Coronary artery (tissue), 2 donors: Measurements from ENCODE around the gene RDH16.
A peak's percentile ranks its signal among the peaks of the same experiment; 100 is the strongest.

ENCODE experiments used
- DNase-seq: peaks from one replicate; pipeline ENCODE4 v3.0.0-alpha.2; 2017; ENCODE audit warnings: low spot score
- H3K27ac ChIP-seq, 2 donors: fragments of 200-600 bp; sonication (generic); one replicate each; pipeline ENCODE4 v1.5.1; 2016 to 2019
- H3K4me3 ChIP-seq: fragments of 200-600 bp; sonication (generic); 2 replicates; pipeline ENCODE4 v1.5.1; 2016; ENCODE audit warnings: mild to moderate bottlenecking, moderate library complexity
- CTCF ChIP-seq: fragments of 200-600 bp; sonication (generic); IDR thresholded peaks from one replicate; pipeline ENCODE4 v1.5.1; 2019; ENCODE audit warnings: antibody characterized with exemption

Gene RDH16

GRCh38 chr12:57000393-57000792, 43.0 kb upstream of the RDH16 start:
- no peak for TF ChIP-seq CTCF
- no peak for DNase-seq
- Histone ChIP-seq H3K4me3 (no peak overlapping the region), H3K27ac (no peak overlapping the region)

GRCh38 chr12:56999456-56999855, 42.0 kb upstream of the RDH16 start:
- no peak overlapping the region for H3K4me3 ChIP-seq
- DNase-seq = no peak
- no peak for TF ChIP-seq CTCF
- no peak overlapping the region for H3K27ac ChIP-seq

- TF ChIP-seq CTCF = no peak
- Histone ChIP-seq H3K27ac (no peak overlapping the region), H3K4me3 (no peak overlapping the region)
- no peak for DNase-seq
These were observed 41.6 kb upstream of the RDH16 start for GRCh38 chr12:56998981-56999380.

GRCh38 chr12:56998316-56998715, 40.9 kb upstream of the RDH16 start:
- Histone ChIP-seq H3K27ac (no peak overlapping the region), H3K4me3 (no peak overlapping the region)
- TF ChIP-seq CTCF = no peak
- DNase-seq = peak; percentile 52

- Histone ChIP-seq H3K27ac (no peak overlapping the region), H3K4me3 (no peak overlapping the region)
- no peak for TF ChIP-seq CTCF
- peak; percentile 56 for DNase-seq
These were observed 39.6 kb upstream of the RDH16 start for GRCh38 chr12:56996793-56997545.

GRCh38 chr12:56995930-56996496, 38.6 kb upstream of the RDH16 start:
- no peak for TF ChIP-seq CTCF
- Histone ChIP-seq H3K4me3 (no peak overlapping the region), H3K27ac (no peak overlapping the region)
- peak; percentile 55 for DNase-seq
